Hematopoietic multipotent progenitor cell treated with erythropoietin and hydrocortisone succinate and interleukin-3 and kit ligand, for 8 days (in vitro differentiated cells): ENCODE results near the gene GAD1.

Experiments
- DNase-seq: peaks from one replicate; pipeline ENCODE4 v3.0.0-alpha.2; 2015

Gene GAD1

DNA sequence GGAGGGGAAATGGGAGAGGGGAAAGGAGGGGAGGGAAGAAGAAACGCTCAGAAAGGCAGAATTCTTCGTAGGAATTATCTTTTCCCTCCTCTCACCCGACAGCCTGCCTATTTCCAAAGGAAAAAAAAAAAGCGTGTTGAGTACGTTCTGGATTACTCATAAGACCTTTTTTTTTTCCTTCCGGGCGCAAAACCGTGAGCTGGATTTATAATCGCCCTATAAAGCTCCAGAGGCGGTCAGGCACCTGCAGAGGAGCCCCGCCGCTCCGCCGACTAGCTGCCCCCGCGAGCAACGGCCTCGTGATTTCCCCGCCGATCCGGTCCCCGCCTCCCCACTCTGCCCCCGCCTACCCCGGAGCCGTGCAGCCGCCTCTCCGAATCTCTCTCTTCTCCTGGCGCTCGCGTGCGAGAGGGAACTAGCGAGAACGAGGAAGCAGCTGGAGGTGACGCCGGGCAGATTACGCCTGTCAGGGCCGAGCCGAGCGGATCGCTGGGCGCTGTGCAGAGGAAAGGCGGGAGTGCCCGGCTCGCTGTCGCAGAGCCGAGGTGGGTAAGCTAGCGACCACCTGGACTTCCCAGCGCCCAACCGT, at the start of gene GAD1:
Gene GAD1, plus strand, starts transcription at position 384 of the 589 bp plus-strand sequence. CDS start 1,705 bp downstream, outside the sequence.
- DNase-seq: peak; percentile 89

DNA sequence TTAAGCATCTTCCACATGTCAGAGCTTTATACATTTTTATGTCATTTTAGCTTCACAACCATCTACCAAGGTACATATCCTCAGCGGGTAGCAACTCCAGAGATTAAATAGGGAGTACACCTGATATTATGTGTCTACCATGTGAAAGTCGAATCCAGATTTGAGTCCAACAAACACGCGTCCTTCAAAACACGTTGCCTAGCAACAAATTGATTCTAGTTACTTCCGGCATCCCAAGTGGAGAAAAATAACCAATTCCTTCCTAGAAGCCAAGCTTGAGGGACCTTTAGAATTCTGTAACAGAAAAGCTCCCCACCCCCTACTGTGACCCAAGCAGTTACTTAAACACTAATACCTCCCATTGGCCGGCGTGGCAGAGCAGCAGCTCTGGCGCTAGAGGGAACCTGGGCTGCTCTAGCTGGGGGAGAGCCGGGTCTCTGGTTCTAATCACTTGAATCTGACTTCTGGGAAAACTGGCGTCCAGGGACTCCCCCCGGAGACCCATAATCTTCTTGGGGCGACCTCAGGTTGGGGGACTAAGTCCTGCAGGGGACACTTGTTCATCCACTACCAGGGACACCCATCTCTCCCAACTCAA, 46.6 kb upstream of the GAD1 start, which contains the start of gene ERICH2:
Gene ERICH2, plus strand, starts transcription at position 371 of the 598 bp plus-strand sequence. CDS start 304 bp downstream, outside the sequence.
- peak; percentile 73 for DNase-seq

DNA sequence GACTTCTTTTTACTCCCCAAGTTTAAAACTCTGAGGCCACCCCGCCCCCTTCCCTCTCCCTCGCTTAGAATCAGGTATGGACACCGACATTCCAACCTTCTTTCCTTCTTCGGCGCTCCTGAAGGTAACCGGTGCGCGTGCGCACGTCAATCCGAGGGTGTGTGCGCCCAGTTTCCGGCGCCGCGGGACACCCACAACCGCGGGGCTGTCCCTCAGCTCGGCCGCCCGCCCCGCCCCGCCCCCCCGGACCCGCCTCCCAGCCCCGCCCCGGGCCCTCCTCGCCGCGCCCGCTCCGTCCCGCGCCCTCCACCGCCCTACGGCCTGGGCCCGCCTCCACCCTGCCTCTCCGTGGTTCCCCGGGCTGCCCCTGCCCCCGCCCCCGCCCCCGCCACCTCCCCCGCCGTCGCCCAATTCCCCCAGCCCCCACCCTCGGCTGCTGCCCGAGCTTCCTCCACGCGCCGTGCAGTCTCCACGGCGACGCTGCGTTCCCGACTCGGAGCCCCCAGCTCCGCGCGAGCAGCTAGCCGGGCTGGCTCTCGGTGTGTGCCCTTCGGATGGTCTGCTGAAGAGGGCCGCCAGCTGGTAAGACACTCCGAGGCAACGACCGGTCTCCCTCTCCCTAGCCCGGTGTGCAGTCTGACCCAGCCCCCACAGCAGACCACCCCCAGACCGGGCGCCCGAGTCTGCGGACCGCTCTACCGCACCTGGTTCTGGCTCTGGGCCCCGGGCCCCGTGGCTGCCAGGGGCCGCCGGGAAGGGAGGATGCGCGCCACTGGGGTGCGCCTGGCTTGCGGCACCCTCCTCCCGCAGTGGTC, 45.9 kb upstream of the GAD1 start:
- DNase-seq: peak; percentile 82

DNA sequence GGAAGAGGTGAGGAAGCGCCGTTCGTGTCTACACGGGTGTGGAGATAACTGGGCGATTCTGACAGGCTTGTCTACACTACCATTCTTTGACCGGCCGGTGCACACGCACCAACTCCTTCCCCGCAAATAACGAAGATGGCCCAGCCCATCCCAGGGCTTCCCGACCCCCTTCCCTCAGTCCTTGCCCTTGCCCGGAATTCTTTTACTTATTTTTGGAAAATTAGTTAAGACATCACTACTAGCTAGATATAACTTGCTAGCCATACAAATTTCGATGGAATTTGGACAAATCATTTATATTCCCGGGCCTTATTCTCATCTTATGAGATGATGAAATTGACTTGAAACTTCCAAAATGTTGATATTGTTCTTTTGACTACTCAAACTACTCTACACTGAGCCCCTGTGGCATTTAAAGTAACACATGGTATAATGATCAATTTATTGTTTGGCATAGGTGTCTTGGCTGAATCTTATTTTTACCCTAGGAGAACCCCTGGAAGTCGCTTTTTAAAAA, 45.2 kb upstream of the GAD1 start:
- DNase-seq: no peak

DNA sequence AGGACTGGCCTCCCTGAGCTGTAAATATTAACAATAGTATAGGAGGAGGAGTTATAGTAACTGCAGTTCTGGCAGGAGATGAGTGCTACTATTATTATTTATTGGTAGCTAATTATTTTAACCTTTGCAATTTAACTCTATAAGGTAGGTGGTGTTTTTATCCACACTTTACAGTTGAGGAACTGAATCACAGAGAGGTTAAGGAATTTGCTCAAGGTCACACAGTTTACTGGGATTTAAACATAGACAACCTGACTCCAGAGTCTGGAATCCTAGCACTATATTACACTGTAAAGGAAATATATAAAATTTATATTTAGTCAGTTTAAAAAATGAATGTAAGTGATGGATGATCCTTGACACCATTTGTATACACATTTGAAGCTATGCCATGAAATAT, 44.4 kb upstream of the GAD1 start:
- DNase-seq: no peak

DNA sequence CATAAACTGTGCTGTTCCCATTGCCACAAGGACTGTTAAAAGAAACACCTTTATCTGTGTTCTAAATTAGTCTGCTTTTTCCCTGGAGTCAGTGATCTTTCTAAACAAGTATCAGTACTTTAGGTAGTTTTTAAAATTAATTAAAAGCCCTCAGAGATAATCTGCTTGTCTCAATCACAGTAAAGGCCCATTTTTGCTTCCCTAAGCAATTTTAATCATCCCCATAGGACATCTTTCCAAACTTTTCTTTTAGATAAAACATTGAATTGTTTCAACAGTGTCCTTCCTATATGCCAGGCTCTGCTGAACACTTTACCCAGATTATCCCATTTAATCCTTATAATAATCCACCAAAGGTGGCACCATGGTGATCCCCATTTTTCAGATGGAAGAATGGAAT, 42.6 kb upstream of the GAD1 start:
- DNase-seq: no peak

GRCh38 chr2:170778900-170779299, 37.8 kb upstream of the GAD1 start:
- no peak for DNase-seq

GRCh38 chr2:170779304-170779703, 37.4 kb upstream of the GAD1 start:
- DNase-seq: no peak

- no peak for DNase-seq
Measured at GRCh38 chr2:170782673-170783072, 34.0 kb upstream of the GAD1 start.

GRCh38 chr2:170783549-170783948, 33.1 kb upstream of the GAD1 start:
- no peak for DNase-seq

DNA sequence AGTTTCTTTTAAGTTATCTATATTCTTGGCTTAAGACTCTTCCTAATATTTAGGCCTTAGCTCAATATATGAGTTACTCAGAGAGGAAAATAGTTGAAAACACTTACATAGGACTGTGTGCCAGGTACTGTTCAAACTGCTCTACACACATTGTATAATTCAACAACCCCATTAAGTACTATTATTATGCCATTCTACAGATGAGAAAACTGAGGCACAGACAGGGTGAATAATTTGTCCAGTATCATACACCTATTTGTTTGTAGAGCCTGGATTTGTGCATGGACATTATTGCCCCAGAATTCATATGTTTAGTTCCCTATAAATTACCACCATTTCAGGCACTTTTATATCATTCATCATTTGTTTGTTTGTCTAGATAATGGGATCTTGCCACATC, 17.7 kb upstream of the GAD1 start:
- no peak for DNase-seq

GRCh38 chr2:170806548-170806947, 10.1 kb upstream of the GAD1 start:
- DNase-seq: no peak

DNA sequence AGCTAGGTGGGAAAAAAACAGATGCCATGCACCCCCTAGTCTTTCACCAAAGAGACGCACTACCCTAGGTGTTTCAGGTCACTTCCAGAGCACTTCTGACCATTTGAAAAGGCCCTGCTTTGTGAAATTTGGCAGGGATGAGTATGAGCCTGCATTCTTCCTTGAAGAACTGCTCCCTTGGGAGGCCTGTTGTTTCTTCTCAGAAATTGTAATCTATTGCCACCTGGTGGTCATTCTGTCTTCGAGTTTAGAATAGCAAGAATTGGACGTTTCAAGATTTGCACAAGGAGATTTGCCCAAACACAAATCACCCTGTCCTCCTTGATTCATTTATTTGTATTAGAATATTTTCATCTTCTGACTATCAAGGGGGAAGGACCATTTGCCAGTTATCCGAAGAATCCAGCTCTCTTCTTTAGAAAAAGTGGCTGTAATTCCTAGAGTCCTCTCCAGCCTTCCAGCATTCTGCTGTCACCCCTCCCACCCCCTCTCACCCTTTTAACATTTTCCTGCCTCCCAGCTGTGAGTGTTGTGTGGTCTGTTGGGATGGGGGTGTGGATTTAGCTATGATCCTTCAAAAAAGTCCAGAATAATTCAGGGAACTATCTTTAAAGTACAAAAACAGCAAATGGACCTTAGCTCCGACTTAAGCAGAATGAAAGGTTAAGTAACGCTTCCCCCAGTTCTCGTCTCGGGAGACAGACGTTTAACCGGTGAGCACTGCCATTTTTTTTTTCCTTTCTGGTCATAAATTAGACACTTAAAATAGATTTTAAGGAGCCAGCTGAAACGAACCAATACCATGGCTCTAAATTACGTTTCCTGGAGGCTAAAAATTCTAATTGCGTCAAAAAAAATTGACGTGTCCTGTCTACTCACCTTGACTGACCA, 3.7 kb upstream of the GAD1 start:
- peak; percentile 81 for DNase-seq

DNA sequence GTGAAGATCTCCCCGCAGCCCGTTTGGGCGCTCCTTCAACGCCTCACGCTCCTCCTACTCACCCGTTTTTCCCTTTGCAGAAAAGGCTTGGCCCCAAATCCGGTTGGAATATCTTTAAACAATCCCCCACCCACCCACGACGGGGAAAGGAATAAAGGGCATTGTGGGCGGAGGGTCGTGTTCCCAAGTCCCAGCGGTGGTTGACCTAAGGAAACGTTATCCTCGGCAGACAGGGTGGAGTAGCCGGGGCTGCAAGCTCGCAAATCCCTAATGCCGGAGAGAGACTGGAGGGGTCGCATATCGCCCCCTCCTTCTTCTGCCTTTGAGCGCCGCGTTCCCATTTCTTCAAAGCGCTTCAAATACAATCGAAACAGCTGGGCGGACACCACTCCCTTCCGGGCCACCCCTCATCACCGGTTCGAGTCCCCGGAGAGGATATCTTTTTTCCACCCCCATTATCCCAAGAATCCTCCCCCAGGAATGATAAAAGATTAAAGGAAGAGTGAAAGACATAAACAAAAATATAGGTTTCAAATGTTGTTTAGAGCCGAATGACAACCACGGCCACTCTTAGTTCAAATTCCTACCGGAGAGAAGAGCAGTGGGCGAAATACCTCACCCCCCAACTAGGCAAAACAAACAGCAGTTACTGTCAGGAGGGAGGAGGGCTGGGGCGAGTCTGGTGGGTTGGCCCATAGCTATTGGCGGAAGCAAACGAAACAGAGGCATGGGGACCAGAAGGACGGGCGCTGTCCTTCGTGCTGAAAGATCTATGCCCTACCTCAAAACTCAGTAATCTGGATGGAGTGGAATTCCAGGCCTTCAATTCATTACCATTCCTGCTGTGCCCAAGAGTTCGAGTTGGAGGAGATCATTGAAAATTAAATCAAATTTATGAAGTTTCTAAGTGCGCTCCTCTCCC, 2.8 kb upstream of the GAD1 start:
- peak; percentile 61 for DNase-seq

GRCh38 chr2:170814533-170815230, 2.0 kb upstream of the GAD1 start:
- no peak for DNase-seq

GRCh38 chr2:170815311-170815710, 1.4 kb upstream of the GAD1 start:
- no peak for DNase-seq

DNA sequence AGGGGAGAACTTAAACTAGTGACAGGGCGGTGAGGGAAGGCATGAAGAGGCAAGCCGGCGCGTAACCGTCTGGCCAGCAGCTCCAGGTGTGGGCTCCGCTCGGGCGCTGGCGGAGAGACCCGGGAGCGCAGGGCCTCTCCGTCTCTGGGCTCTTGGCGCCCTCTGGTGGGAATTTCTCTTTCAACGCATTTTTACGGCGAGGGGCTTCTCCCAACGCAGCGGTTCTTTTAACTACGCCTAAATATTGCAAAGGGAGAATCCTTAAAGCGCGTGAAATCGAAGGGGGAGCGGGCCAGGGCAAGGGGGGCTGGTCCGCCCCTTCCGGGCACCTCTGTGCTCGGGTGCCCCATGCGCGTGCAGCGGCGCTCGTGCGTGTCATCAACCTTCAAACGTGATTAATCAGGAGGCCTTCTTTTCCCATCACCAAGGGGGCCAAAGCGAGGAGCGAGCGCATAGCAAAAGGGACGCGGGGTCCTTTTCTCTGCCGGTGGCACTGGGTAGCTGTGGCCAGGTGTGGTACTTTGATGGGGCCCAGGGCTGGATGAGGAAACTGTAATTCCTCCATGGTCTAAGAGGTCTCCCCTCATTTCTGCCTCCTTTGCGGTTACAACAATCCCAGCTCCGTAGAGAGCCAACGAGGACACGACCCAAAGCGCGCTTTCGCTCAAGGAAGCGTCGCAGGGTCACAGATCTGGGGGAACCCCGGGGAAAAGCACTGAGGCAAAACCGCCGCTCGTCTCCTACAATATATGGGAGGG, 762 bp upstream of the GAD1 start:
- DNase-seq: peak; percentile 59

- DNase-seq: peak; percentile 45
Measured at GRCh38 chr2:170817093-170818035, 677 bp downstream of the GAD1 start.
